Measurements from ENCODE around the gene CISTR. TPM values are rescaled to one million over a fixed set of nuclear protein-coding genes. Genes with fewer than 3 reads are reported as not detected.

The CISTR gene
- total and polyA plus RNA-seq, 2 experiments from 2014 or later: not detected

- H3K4me3 ChIP-seq: no peak overlapping the region
- H3K36me3 ChIP-seq (replicated peaks; ENCODE audit: insufficient read depth, low read depth): no peaks in the 10 kb centered on the region
- H3K9me2 ChIP-seq (replicated peaks; ENCODE audit: insufficient read depth): no peaks in the 10 kb centered on the region
- H3K4me1 ChIP-seq (ENCODE audit: insufficient read depth): peaks cover 14% of the 10 kb centered on the region
- WGBS (ENCODE audit: low lambda C conversion rate, missing lambda C conversion rate): 34% methylated on average over 4 of the region's 4 CpGs
- H4K20me1 ChIP-seq (ENCODE audit: insufficient read depth, poor library complexity, severe bottlenecking): no peaks in the 10 kb centered on the region
- DNase-seq (ENCODE audit: low spot score): no peak
- no peaks in the 10 kb centered on the region for H3K9me3 ChIP-seq (ENCODE audit: low read depth)
- no peak overlapping the region for H3K4me2 ChIP-seq
- no peak overlapping the region for H2AFZ ChIP-seq
- no peak overlapping the region for H3K27ac ChIP-seq
- H3K27me3 ChIP-seq: peaks cover 88% of the 10 kb centered on the region
- no peak for TF ChIP-seq EZH2phosphoT487 (IDR thresholded peaks at IDR 0.05; ENCODE audit: low read depth, severe bottlenecking, unreplicated experiment)
- no peak for TF ChIP-seq EZH2 (IDR thresholded peaks at IDR 0.05; ENCODE audit: borderline replicate concordance)
- no peak for TF ChIP-seq CTCF (IDR thresholded peaks at IDR 0.05; ENCODE audit: poor library complexity)
- no peaks in the 10 kb centered on the region for H3K79me2 ChIP-seq
These were observed 3.7 kb upstream of the CISTR start for GRCh38 chr12:53755451-53755891.

GRCh38 chr12:53754633-53755264 is 3.0 kb upstream of the CISTR start:
- Histone ChIP-seq H3K4me1 (ENCODE audit: insufficient read depth) (peaks cover 15% of the 10 kb centered on the region), H3K27me3 (peaks cover 91% of the 10 kb centered on the region), H3K79me2 (no peaks in the 10 kb centered on the region), H3K4me2 (peak overlapping the region; percentile 60), H3K9me3 (ENCODE audit: low read depth) (no peaks in the 10 kb centered on the region), H3K4me3 (no peak overlapping the region), H3K27ac (no peak overlapping the region), H3K36me3 (replicated peaks; ENCODE audit: insufficient read depth, low read depth) (no peaks in the 10 kb centered on the region), H2AFZ (no peak overlapping the region), H4K20me1 (ENCODE audit: insufficient read depth, poor library complexity, severe bottlenecking) (no peaks in the 10 kb centered on the region), H3K9me2 (replicated peaks; ENCODE audit: insufficient read depth) (no peaks in the 10 kb centered on the region)
- no peak for TF ChIP-seq EZH2 (IDR thresholded peaks at IDR 0.05; ENCODE audit: borderline replicate concordance)
- TF ChIP-seq EZH2phosphoT487 (IDR thresholded peaks at IDR 0.05; ENCODE audit: low read depth, severe bottlenecking, unreplicated experiment): no peak
- TF ChIP-seq CTCF (IDR thresholded peaks at IDR 0.05; ENCODE audit: poor library complexity): no peak
- 42% methylated on average over 4 of the region's 4 CpGs for WGBS (ENCODE audit: low lambda C conversion rate, missing lambda C conversion rate)
- DNase-seq (ENCODE audit: low spot score): no peak

- H4K20me1 ChIP-seq (ENCODE audit: insufficient read depth, poor library complexity, severe bottlenecking): no peaks in the 10 kb centered on the region
- H3K27me3 ChIP-seq: peaks cover 91% of the 10 kb centered on the region
- 53% methylated on average over 7 of the region's 7 CpGs for WGBS (ENCODE audit: low lambda C conversion rate, missing lambda C conversion rate)
- peak overlapping the region; percentile 60 for H3K4me2 ChIP-seq
- H3K4me3 ChIP-seq: no peak overlapping the region
- no peak overlapping the region for H2AFZ ChIP-seq
- no peak for DNase-seq (ENCODE audit: low spot score)
- H3K9me2 ChIP-seq (replicated peaks; ENCODE audit: insufficient read depth): no peaks in the 10 kb centered on the region
- no peak for TF ChIP-seq EZH2phosphoT487 (IDR thresholded peaks at IDR 0.05; ENCODE audit: low read depth, severe bottlenecking, unreplicated experiment)
- no peak for TF ChIP-seq CTCF (IDR thresholded peaks at IDR 0.05; ENCODE audit: poor library complexity)
- no peak for TF ChIP-seq EZH2 (IDR thresholded peaks at IDR 0.05; ENCODE audit: borderline replicate concordance)
- H3K36me3 ChIP-seq (replicated peaks; ENCODE audit: insufficient read depth, low read depth): no peaks in the 10 kb centered on the region
- no peaks in the 10 kb centered on the region for H3K79me2 ChIP-seq
- H3K27ac ChIP-seq: no peak overlapping the region
- peaks cover 15% of the 10 kb centered on the region for H3K4me1 ChIP-seq (ENCODE audit: insufficient read depth)
- no peaks in the 10 kb centered on the region for H3K9me3 ChIP-seq (ENCODE audit: low read depth)
These were observed 2.4 kb upstream of the CISTR start for GRCh38 chr12:53754188-53754585.

All from hepatocyte (in vitro differentiated cells).